HCT116 (cell line): ENCODE data around the gene MCTP2.

ENCODE experiments used
- ATF3 ChIP-seq: IDR thresholded peaks from 2 replicates; pipeline ENCODE4 v1.6.1; 2012
- CEBPB ChIP-seq: IDR thresholded peaks from 2 replicates; pipeline ENCODE4 v1.6.1; 2012; ENCODE audit warnings: low read depth
- CTCF ChIP-seq, 3 experiments: fragments of 200-600 bp in 1 of 3; sonication (generic) in 1 of 3; IDR thresholded peaks in 2 of 3; conservative IDR thresholded peaks in 1 of 3; 2 replicates each; pipeline ENCODE4 v1.5.1; 2012 to 2017; ENCODE audit warnings: low read depth in 2 of 3, low read length in 2 of 3, antibody characterized with exemption in 1 of 3, borderline replicate concordance in 1 of 3, control low read depth in 1 of 3, mild to moderate bottlenecking in 1 of 3, mixed read lengths in 1 of 3, mixed run types in 1 of 3, moderate library complexity in 1 of 3; ENCODE audit not compliant: insufficient read depth in 1 of 3
- EGR1 ChIP-seq: IDR thresholded peaks from 2 replicates; pipeline ENCODE4 v1.6.1; 2012; ENCODE audit warnings: low read depth
- EZH2 ChIP-seq: fragments of 200-600 bp; sonication (generic); IDR thresholded peaks from 2 replicates; pipeline ENCODE4 v1.6.1; 2017; ENCODE audit warnings: antibody characterized with exemption, mixed run types
- EZH2phosphoT487 ChIP-seq: fragments of 200-600 bp; IDR thresholded peaks from 2 replicates; pipeline ENCODE4 v1.6.1; 2018; ENCODE audit warnings: antibody characterized with exemption, borderline replicate concordance
- POLR2A ChIP-seq: IDR thresholded peaks from 2 replicates; pipeline ENCODE4 v1.7.0; 2011; ENCODE audit warnings: borderline replicate concordance; ENCODE audit not compliant: insufficient read depth, insufficient read length; ENCODE audit errors: extremely low read depth
- POLR2AphosphoS5 ChIP-seq: IDR thresholded peaks from 2 replicates; pipeline ENCODE4 v1.6.1; 2011; ENCODE audit warnings: mild to moderate bottlenecking, low read depth, low read length, moderate library complexity
- RAD21 ChIP-seq: IDR thresholded peaks from 2 replicates; pipeline ENCODE4 v1.6.1; 2012; ENCODE audit warnings: low read depth, mild to moderate bottlenecking
- REST ChIP-seq: IDR thresholded peaks from 2 replicates; pipeline ENCODE4 v1.6.1; 2012; ENCODE audit warnings: low read depth
- SRF ChIP-seq: IDR thresholded peaks from 2 replicates; pipeline ENCODE4 v1.6.1; 2012; ENCODE audit warnings: low read depth
- ZFX ChIP-seq: fragments of 450-650 bp; IDR thresholded peaks from 2 replicates; pipeline ENCODE4 v1.6.1; 2017
- TF ChIP-seq, protein P1 (sequence below): IDR thresholded peaks from 2 replicates; pipeline ENCODE4 v1.6.1; 2012

DNA sequence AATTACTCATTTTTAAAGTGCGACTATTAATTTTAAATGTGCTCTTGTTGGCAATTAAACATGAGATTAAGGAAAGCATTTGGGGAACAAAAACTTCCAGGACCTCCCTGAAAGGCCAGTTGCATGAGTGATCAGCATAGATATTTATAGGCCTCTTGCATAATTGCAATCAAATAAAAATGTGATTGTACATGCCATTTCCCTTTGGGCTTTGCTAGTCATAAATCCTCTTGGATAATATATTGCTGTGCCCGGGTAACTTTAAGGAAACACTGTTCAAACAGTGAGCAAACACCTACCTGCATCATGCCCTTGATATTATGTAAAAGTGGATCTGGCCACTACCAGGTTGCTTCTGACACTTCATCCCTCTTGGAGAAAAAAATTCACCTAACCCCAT, 239.1 kb downstream of the MCTP2 start:
- no peak for TF ChIP-seq REST
- no peak for TF ChIP-seq POLR2A
- TF ChIP-seq, protein P1, sequence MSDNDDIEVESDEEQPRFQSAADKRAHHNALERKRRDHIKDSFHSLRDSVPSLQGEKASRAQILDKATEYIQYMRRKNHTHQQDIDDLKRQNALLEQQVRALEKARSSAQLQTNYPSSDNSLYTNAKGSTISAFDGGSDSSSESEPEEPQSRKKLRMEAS = no peak
- TF ChIP-seq ATF3 = no peak
- no peak for TF ChIP-seq CTCF (IDR thresholded peaks at IDR 0.05 in 2 of 3, conservative IDR thresholded peaks at IDR 0.05 in 1 of 3; ENCODE audit: borderline replicate concordance in 1 of 3, insufficient read depth in 1 of 3, low read depth in 2 of 3, low read length in 2 of 3)
- TF ChIP-seq POLR2AphosphoS5 = no peak
- TF ChIP-seq RAD21 = no peak
- TF ChIP-seq EZH2 = no peak
- TF ChIP-seq SRF = no peak
- no peak for TF ChIP-seq EZH2phosphoT487
- no peak for TF ChIP-seq CEBPB
- no peak for TF ChIP-seq ZFX
- no peak for TF ChIP-seq EGR1
